ENCODE results near the gene BCAR3. TPM values are rescaled to one million over a fixed set of nuclear protein-coding genes. Genes with fewer than 3 reads are reported as not detected.

BCAR3 gene
- total RNA-seq, 1 donor from 2014 or later, result 11.7 TPM

DNA sequence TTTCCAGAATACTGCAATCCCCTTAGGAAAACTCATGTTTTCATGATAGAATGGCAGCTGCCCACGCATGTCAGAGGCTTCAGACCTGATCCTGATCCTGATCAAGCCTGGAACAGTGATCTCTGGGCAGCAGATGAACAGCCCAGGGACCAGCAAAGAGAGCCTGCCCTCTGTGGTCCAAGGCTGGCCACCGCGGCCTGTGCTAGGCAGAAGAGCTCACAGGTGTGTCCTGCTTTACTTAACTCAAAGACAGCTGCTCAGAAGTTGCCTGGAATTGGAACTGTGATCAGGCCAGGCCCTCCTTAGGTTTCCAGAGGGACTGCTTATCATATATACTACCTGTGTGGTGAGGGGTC lies 21.2 kb upstream of the BCAR3 start:
- Mint-ChIP-seq H3K36me3 (no peaks in the 10 kb centered on the region), H3K27ac (no peak overlapping the region), H3K4me1 (peaks cover 31% of the 10 kb centered on the region), H3K4me3 (no peak overlapping the region), H3K9me3 (no peaks in the 10 kb centered on the region), H3K27me3 (ENCODE audit: insufficient read depth, low read depth) (peaks cover 10% of the 10 kb centered on the region)
- Histone ChIP-seq H3K9ac (no peak overlapping the region), H3K4me1 (peaks cover 7% of the 10 kb centered on the region), H3K9me3 (ENCODE audit: low read depth) (no peaks in the 10 kb centered on the region), H4K20me1 (ENCODE audit: low read depth) (no peaks in the 10 kb centered on the region), H3K27me3 (no peaks in the 10 kb centered on the region), H3K4me3 (no peak overlapping the region), H3K36me3 (no peaks in the 10 kb centered on the region), H2AFZ (replicated peaks) (peak overlapping the region; percentile 9), H3K27ac (no peak overlapping the region), H3F3A (ENCODE audit: low read depth) (peaks cover 9% of the 10 kb centered on the region), H3K4me2 (peak overlapping the region; percentile 29), H3K79me2 (ENCODE audit: low read depth) (no peaks in the 10 kb centered on the region)
- DNase-seq (ENCODE audit: low spot score), result no peak
- no peak for TF ChIP-seq EZH2 (IDR thresholded peaks at IDR 0.05)
- no peak for TF ChIP-seq EZH2phosphoT487 (IDR thresholded peaks at IDR 0.05)
- TF ChIP-seq, protein P1, sequence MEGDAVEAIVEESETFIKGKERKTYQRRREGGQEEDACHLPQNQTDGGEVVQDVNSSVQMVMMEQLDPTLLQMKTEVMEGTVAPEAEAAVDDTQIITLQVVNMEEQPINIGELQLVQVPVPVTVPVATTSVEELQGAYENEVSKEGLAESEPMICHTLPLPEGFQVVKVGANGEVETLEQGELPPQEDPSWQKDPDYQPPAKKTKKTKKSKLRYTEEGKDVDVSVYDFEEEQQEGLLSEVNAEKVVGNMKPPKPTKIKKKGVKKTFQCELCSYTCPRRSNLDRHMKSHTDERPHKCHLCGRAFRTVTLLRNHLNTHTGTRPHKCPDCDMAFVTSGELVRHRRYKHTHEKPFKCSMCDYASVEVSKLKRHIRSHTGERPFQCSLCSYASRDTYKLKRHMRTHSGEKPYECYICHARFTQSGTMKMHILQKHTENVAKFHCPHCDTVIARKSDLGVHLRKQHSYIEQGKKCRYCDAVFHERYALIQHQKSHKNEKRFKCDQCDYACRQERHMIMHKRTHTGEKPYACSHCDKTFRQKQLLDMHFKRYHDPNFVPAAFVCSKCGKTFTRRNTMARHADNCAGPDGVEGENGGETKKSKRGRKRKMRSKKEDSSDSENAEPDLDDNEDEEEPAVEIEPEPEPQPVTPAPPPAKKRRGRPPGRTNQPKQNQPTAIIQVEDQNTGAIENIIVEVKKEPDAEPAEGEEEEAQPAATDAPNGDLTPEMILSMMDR (IDR thresholded peaks at IDR 0.05), result no peak

DNA sequence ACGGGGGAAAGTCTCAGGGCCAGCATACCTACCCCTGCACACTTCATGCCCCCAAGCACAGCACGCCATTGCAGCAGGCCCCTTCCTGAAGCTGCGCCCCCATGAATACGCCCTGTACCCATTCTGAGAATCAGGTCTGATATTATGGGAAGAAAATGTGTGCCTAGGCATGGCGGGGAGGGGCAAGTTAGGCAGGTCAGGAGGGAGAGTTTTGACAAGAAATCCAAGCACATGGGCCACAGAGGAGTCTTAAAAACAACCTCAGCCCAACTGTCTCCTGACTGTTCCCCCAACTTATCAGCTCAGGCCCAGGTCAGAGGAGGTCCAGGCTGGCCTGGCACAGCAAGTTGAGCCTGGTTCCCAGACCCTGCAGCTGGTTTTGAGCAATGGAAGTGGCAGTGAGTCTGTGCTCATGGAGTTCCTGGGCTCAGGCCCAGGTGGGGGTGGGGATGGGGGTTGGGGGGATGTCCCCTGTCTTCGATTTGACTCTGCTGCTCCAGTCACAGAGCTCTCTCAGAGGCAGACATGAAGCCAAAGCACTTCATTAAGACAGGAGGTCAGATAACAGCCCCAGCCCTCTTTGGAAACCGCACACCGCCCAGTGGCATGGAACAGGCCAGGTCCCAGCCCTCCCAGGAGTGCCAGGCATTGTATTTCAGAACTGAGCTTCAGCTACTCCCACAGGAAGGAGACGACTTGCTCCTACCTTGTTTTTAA lies 20.6 kb upstream of the BCAR3 start:
- no peaks in the 10 kb centered on the region for H3K36me3 ChIP-seq
- no peak overlapping the region for H3K27ac ChIP-seq
- no peak for TF ChIP-seq EZH2phosphoT487 (IDR thresholded peaks at IDR 0.05)
- TF ChIP-seq EZH2 (IDR thresholded peaks at IDR 0.05), result no peak
- TF ChIP-seq, protein P1 (IDR thresholded peaks at IDR 0.05), result no peak
- H3K79me2 ChIP-seq (ENCODE audit: low read depth), result no peaks in the 10 kb centered on the region
- Mint-ChIP-seq H3K4me3 (no peak overlapping the region), H3K9me3 (no peaks in the 10 kb centered on the region), H3K4me1 (peaks cover 29% of the 10 kb centered on the region), H3K36me3 (no peaks in the 10 kb centered on the region), H3K27ac (no peak overlapping the region), H3K27me3 (ENCODE audit: insufficient read depth, low read depth) (peaks cover 11% of the 10 kb centered on the region)
- H3K27me3 ChIP-seq, result no peaks in the 10 kb centered on the region
- no peak overlapping the region for H3K4me3 ChIP-seq
- H3F3A ChIP-seq (ENCODE audit: low read depth), result peaks cover 9% of the 10 kb centered on the region
- peak overlapping the region; percentile 29 for H3K4me2 ChIP-seq
- no peaks in the 10 kb centered on the region for H3K9me3 ChIP-seq (ENCODE audit: low read depth)
- no peak for DNase-seq (ENCODE audit: low spot score)
- no peak overlapping the region for H3K9ac ChIP-seq
- no peaks in the 10 kb centered on the region for H4K20me1 ChIP-seq (ENCODE audit: low read depth)
- peaks cover 7% of the 10 kb centered on the region for H3K4me1 ChIP-seq
- H2AFZ ChIP-seq (replicated peaks), result peak overlapping the region; percentile 9

DNA sequence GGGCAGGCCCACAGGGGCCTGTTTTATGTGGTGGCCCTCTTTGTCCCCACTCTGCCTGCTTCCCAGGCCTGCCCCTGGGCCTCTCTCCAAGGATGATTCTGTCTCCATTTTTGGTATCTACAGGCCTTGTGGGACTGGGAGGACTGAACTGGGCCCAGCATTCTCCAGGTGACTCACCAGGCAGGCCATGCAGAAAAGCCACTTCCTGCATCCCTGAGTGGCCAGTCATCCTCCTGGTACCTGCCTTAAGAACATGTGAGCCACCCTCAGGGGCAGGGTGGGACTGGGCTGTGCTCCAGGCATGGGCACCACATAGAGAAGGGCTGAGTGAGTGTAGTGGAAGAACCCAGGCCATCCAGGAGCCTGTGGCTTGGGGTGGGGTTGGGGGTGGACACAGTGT lies 20.0 kb upstream of the BCAR3 start:
- Histone ChIP-seq H3K4me1 (peaks cover 7% of the 10 kb centered on the region), H3K27ac (no peak overlapping the region), H4K20me1 (ENCODE audit: low read depth) (no peaks in the 10 kb centered on the region), H3K79me2 (ENCODE audit: low read depth) (no peaks in the 10 kb centered on the region), H3K36me3 (no peaks in the 10 kb centered on the region), H3K9me3 (ENCODE audit: low read depth) (no peaks in the 10 kb centered on the region), H3K9ac (no peak overlapping the region), H3K27me3 (no peaks in the 10 kb centered on the region), H3K4me2 (no peak overlapping the region), H3K4me3 (no peak overlapping the region), H2AFZ (replicated peaks) (no peak overlapping the region), H3F3A (ENCODE audit: low read depth) (peaks cover 7% of the 10 kb centered on the region)
- Mint-ChIP-seq H3K36me3 (no peaks in the 10 kb centered on the region), H3K27ac (peak overlapping the region; percentile 83), H3K4me1 (peaks cover 29% of the 10 kb centered on the region), H3K27me3 (ENCODE audit: insufficient read depth, low read depth) (peaks cover 11% of the 10 kb centered on the region), H3K4me3 (no peak overlapping the region), H3K9me3 (no peaks in the 10 kb centered on the region)
- no peak for DNase-seq (ENCODE audit: low spot score)
- TF ChIP-seq EZH2 (IDR thresholded peaks at IDR 0.05) (no peak), EZH2phosphoT487 (IDR thresholded peaks at IDR 0.05) (no peak)
- TF ChIP-seq, protein P1 (IDR thresholded peaks at IDR 0.05), result no peak
